GM23248 (cell line): ENCODE results near the gene NPSR1. TPM values are rescaled to one million over a fixed set of nuclear protein-coding genes. Genes with fewer than 3 reads are reported as not detected.
"Not testable (repeated sequence)": the region's sequence is repeated elsewhere in the genome, so short reads cannot be mapped to it uniquely, and the experiment has no call there.

ENCODE experiments used
- DNase-seq: peaks from one replicate; pipeline ENCODE4 v3.0.0-alpha.2; 2015
- H2AFZ ChIP-seq: fragments of 200-600 bp; sonication (generic); 2 replicates; pipeline ENCODE4 v1.6.1; 2016; ENCODE audit warnings: antibody characterized with exemption
- H3F3A ChIP-seq: fragments of 200-600 bp; sonication (generic); 2 replicates; pipeline ENCODE4 v1.6.1; 2016; ENCODE audit warnings: mild to moderate bottlenecking, antibody characterized with exemption, mixed run types; ENCODE audit not compliant: insufficient read depth
- H3K27ac ChIP-seq: fragments of 200-600 bp; sonication (generic); 2 replicates; pipeline ENCODE4 v1.5.1; 2016; ENCODE audit warnings: mild to moderate bottlenecking
- H3K27me3 ChIP-seq: fragments of 200-600 bp; sonication (generic); replicated peaks from 2 replicates; pipeline ENCODE4 v1.6.1; 2016; ENCODE audit warnings: mild to moderate bottlenecking; ENCODE audit not compliant: insufficient read depth
- H3K36me3 ChIP-seq: fragments of 200-600 bp; sonication (generic); 2 replicates; pipeline ENCODE4 v1.6.1; 2016; ENCODE audit warnings: low read depth, mild to moderate bottlenecking
- H3K4me1 ChIP-seq: fragments of 200-600 bp; sonication (generic); 2 replicates; pipeline ENCODE4 v1.6.1; 2016; ENCODE audit warnings: mild to moderate bottlenecking; ENCODE audit not compliant: insufficient read depth
- H3K4me2 ChIP-seq: fragments of 200-600 bp; sonication (generic); one replicate; pipeline ENCODE4 v1.6.1; 2016; ENCODE audit warnings: mild to moderate bottlenecking; ENCODE audit not compliant: unreplicated experiment
- H3K4me3 ChIP-seq: fragments of 200-600 bp; sonication (generic); 2 replicates; pipeline ENCODE4 v1.5.1; 2016; ENCODE audit warnings: mild to moderate bottlenecking
- H3K79me2 ChIP-seq: fragments of 200-600 bp; sonication (generic); 2 replicates; pipeline ENCODE4 v1.6.1; 2016; ENCODE audit warnings: mild to moderate bottlenecking; ENCODE audit not compliant: insufficient read depth
- H3K9ac ChIP-seq: fragments of 200-600 bp; sonication (generic); 2 replicates; pipeline ENCODE4 v1.6.1; 2016; ENCODE audit warnings: mild to moderate bottlenecking
- H3K9me2 ChIP-seq: fragments of 200-600 bp; sonication (generic); 2 replicates; pipeline ENCODE4 v1.6.1; 2016; ENCODE audit warnings: mixed run types, mild to moderate bottlenecking, moderate library complexity; ENCODE audit not compliant: insufficient read depth
- H3K9me3 ChIP-seq: fragments of 200-600 bp; sonication (generic); one replicate; pipeline ENCODE4 v1.6.1; 2017; ENCODE audit warnings: low read depth
- H4K20me1 ChIP-seq: fragments of 200-600 bp; sonication (generic); 2 replicates; pipeline ENCODE4 v1.6.0; 2016; ENCODE audit not compliant: insufficient read depth
- EZH2 ChIP-seq: fragments of 200-600 bp; sonication (generic); IDR thresholded peaks from 2 replicates; pipeline ENCODE4 v1.6.1; 2018; ENCODE audit warnings: antibody characterized with exemption, mild to moderate bottlenecking; ENCODE audit not compliant: insufficient read depth, poor library complexity, severe bottlenecking
- EZH2phosphoT487 ChIP-seq: fragments of 200-600 bp; sonication (generic); IDR thresholded peaks from 2 replicates; pipeline ENCODE4 v1.6.1; 2018; ENCODE audit warnings: antibody characterized with exemption, moderate library complexity, mild to moderate bottlenecking, low read depth; ENCODE audit not compliant: insufficient read depth
- WGBS, 2 experiments: methylation state at CpG; one replicate each; pipeline ENCODE4 v1.1.6; 2015 to 2017; ENCODE audit warnings: low lambda C conversion rate in 2 of 2, low coverage in 1 of 2; ENCODE audit errors: missing lambda C conversion rate in 2 of 2; 5-methylcytosine and 5-hydroxymethylcytosine counted together
- in situ Hi-C: fragments of 300-500 bp; cut with MboI; formaldehyde crosslinking; loops from 2 replicates; pipeline ENCODE4 v1.15.0; 2020
- polyA plus RNA-seq: library from polyadenylated mRNA; unstranded; fragments of >200 nt; fragmentation: Nextera tagmentation; extraction: Ambion mirVana; gene quantifications from 2 replicates; pipeline ENCODE4 v1.2.1, GENCODE V29; 2016
- small RNA-seq: library from RNA; depleted of rRNA; stranded (forward); fragments of <200 nt; gene quantifications from one replicate; pipeline ENCODE3, GENCODE V24; 2014; ENCODE audit warnings: low read depth, low replicate concordance
- total RNA-seq: library from RNA; depleted of rRNA; stranded (reverse); fragments of >200 nt; shearing (Covaris generic); gene quantifications from 2 replicates; pipeline ENCODE4 v1.2.3, GENCODE V29; 2014

Gene NPSR1
- total and polyA plus RNA-seq, 2 experiments from 2014 or later, result not detected

- in situ Hi-C loops, result no loop called here
Observed at GRCh38 chr7:34879871-34880270, 221.9 kb downstream of the NPSR1 start.

GRCh38 chr7:34883855-34884254 lies 225.8 kb downstream of the NPSR1 start:
- H3K4me2 ChIP-seq, H3K9me3 ChIP-seq, H3K27ac ChIP-seq, DNase-seq, H3K9me2 ChIP-seq, H3K4me3 ChIP-seq, H3K9ac ChIP-seq, H3K4me1 ChIP-seq, H2AFZ ChIP-seq, H3K36me3 ChIP-seq, in situ Hi-C loops, H3F3A ChIP-seq, H3K79me2 ChIP-seq, H4K20me1 ChIP-seq: not testable (repeated sequence)
- H3K27me3 ChIP-seq, result peaks cover 11% of the 10 kb centered on the region; the same call in 1 of the 2 replicates
- 38 to 48% methylated on average over 1 of the region's 1 CpG for WGBS, 2 experiments

More at GRCh38 chr7:34879871-34880270, 221.9 kb downstream of the NPSR1 start:
- Histone ChIP-seq H3K4me1 (no peaks in the 10 kb centered on the region), H4K20me1 (no peaks in the 10 kb centered on the region), H3K9me3 (no peaks in the 10 kb centered on the region), H3K27me3 (peaks cover 3% of the 10 kb centered on the region; the same call in 1 of the 2 replicates), H3K4me3 (no peak overlapping the region), H3K79me2 (no peaks in the 10 kb centered on the region), H3K9me2 (no peaks in the 10 kb centered on the region), H3K36me3 (no peaks in the 10 kb centered on the region), H3K4me2 (no peak overlapping the region), H2AFZ (no peak overlapping the region), H3K27ac (no peak overlapping the region), H3K9ac (no peak overlapping the region), H3F3A (no peaks in the 10 kb centered on the region)
- no peak for TF ChIP-seq EZH2
- TF ChIP-seq EZH2phosphoT487, result no peak
- 8 to 12% methylated on average over 2 of the region's 2 CpGs for WGBS, 2 experiments
- no peak for DNase-seq

GRCh38 chr7:34886856-34887255 lies 228.8 kb downstream of the NPSR1 start:
- Histone ChIP-seq H3K4me2 (no peak overlapping the region), H3K4me1 (peaks cover 9% of the 10 kb centered on the region), H3K27ac (no peak overlapping the region), H3K9me2 (no peaks in the 10 kb centered on the region), H2AFZ (no peak overlapping the region), H3K4me3 (no peak overlapping the region), H3F3A (0 out of 2 replicates have a peak, but pooled peaks cover 7% of the 10 kb centered on the region), H3K27me3 (0 out of 2 replicates have a peak, but pooled peaks cover 8% of the 10 kb centered on the region), H4K20me1 (no peaks in the 10 kb centered on the region), H3K9ac (no peak overlapping the region), H3K9me3 (no peaks in the 10 kb centered on the region), H3K36me3 (no peaks in the 10 kb centered on the region), H3K79me2 (no peaks in the 10 kb centered on the region)
- no peak for TF ChIP-seq EZH2
- no peak for TF ChIP-seq EZH2phosphoT487
- no peak for DNase-seq
- in situ Hi-C loops, result no loop called here

GRCh38 chr7:34889951-34890350 lies 231.9 kb downstream of the NPSR1 start:
- Histone ChIP-seq H3K4me3 (no peak overlapping the region), H4K20me1 (no peaks in the 10 kb centered on the region), H3K4me2 (no peak overlapping the region), H3F3A (0 out of 2 replicates have a peak, but pooled peaks cover 7% of the 10 kb centered on the region), H3K27me3 (0 out of 2 replicates have a peak, but pooled peaks cover 8% of the 10 kb centered on the region), H3K9me3 (no peaks in the 10 kb centered on the region), H3K9me2 (no peaks in the 10 kb centered on the region), H3K9ac (no peak overlapping the region), H3K27ac (no peak overlapping the region), H3K4me1 (peaks cover 9% of the 10 kb centered on the region), H2AFZ (no peak overlapping the region), H3K79me2 (no peaks in the 10 kb centered on the region), H3K36me3 (no peaks in the 10 kb centered on the region)
- DNase-seq, result no peak
- in situ Hi-C loops, result no loop called here
- TF ChIP-seq EZH2phosphoT487 (no peak), EZH2 (no peak)
- WGBS, 2 experiments, result 20 to 35% methylated on average over 1 of the region's 1 CpG

- H3K4me2 ChIP-seq, result no peak overlapping the region
- H4K20me1 ChIP-seq, result no peaks in the 10 kb centered on the region
- H3F3A ChIP-seq, result 0 out of 2 replicates have a peak, but pooled peaks cover 7% of the 10 kb centered on the region
- DNase-seq, result no peak
- H3K9ac ChIP-seq, result no peak overlapping the region
- no peaks in the 10 kb centered on the region for H3K36me3 ChIP-seq
- H3K9me2 ChIP-seq, result no peaks in the 10 kb centered on the region
- no peak overlapping the region for H3K4me3 ChIP-seq
- in situ Hi-C loops, result no loop called here
- H3K27me3 ChIP-seq, result 0 out of 2 replicates have a peak, but pooled peaks cover 3% of the 10 kb centered on the region
- no peak overlapping the region for H3K27ac ChIP-seq
- H2AFZ ChIP-seq, result no peak overlapping the region
- no peaks in the 10 kb centered on the region for H3K9me3 ChIP-seq
- peaks cover 9% of the 10 kb centered on the region for H3K4me1 ChIP-seq
- no peak for TF ChIP-seq EZH2phosphoT487
- TF ChIP-seq EZH2, result no peak
- no peaks in the 10 kb centered on the region for H3K79me2 ChIP-seq
Observed at GRCh38 chr7:34895202-34895601, 237.2 kb downstream of the NPSR1 start.

Small RNA genes lying within 50 kb of the gene (small RNA-seq; reads per million reads assigned to genes)
- gene RF00322 (not detected), gene RN7SL132P (not detected)
